Mesothelial cell of epicardium (in vitro differentiated cells): Measurements from ENCODE around the gene PIK3AP1. TPM values are rescaled to one million over a fixed set of nuclear protein-coding genes. Genes with fewer than 3 reads are reported as not detected.

Experiments used
- DNase-seq, 2 experiments: peaks; one replicate each; pipeline ENCODE4 v3.0.0; 2021; ENCODE audit warnings: low spot score in 2 of 2; ENCODE audit not compliant: unreplicated experiment in 2 of 2
- H3K27ac Mint-ChIP-seq: 2 replicates; pipeline ENCODE4 v1.8.0; 2021; ENCODE audit warnings: mixed read lengths
- H3K27me3 Mint-ChIP-seq: 2 replicates; pipeline ENCODE4 v1.8.0; 2021; ENCODE audit warnings: low read depth, mixed read lengths
- H3K36me3 Mint-ChIP-seq: 2 replicates; pipeline ENCODE4 v1.8.0; 2021; ENCODE audit warnings: mixed read lengths
- H3K4me1 Mint-ChIP-seq: 2 replicates; pipeline ENCODE4 v1.8.0; 2021; ENCODE audit warnings: mixed read lengths
- H3K4me3 Mint-ChIP-seq: 2 replicates; pipeline ENCODE4 v1.8.0; 2021; ENCODE audit warnings: mild to moderate bottlenecking, moderate library complexity, mixed read lengths
- H3K9me3 Mint-ChIP-seq: 2 replicates; pipeline ENCODE4 v1.8.0; 2021; ENCODE audit warnings: mixed read lengths
- CTCF ChIP-seq: fragments of 200-600 bp; sonication (generic); IDR thresholded peaks from one replicate; pipeline ENCODE4 v1.5.0; 2021; ENCODE audit warnings: antibody characterized with exemption; ENCODE audit not compliant: unreplicated experiment
- total RNA-seq: library from RNA; stranded (reverse); gene quantifications from 3 replicates; pipeline ENCODE4 v1.2.1, GENCODE V29; 2021

The PIK3AP1 gene
- total RNA-seq, 1 donor from 2014 or later: 0.36 TPM

- no peak for TF ChIP-seq CTCF
- H3K27ac Mint-ChIP-seq: no peak overlapping the region
- H3K36me3 Mint-ChIP-seq: no peaks in the 10 kb centered on the region
- H3K27me3 Mint-ChIP-seq: no peaks in the 10 kb centered on the region
- DNase-seq: no peak
- no peak overlapping the region for H3K4me3 Mint-ChIP-seq
- no peaks in the 10 kb centered on the region for H3K9me3 Mint-ChIP-seq
- H3K4me1 Mint-ChIP-seq: peaks cover 21% of the 10 kb centered on the region
Observed at GRCh38 chr10:96609510-96609909, 110.8 kb downstream of the PIK3AP1 start.

GRCh38 chr10:96608805-96609204 is 111.5 kb downstream of the PIK3AP1 start:
- TF ChIP-seq CTCF: no peak
- H3K9me3 Mint-ChIP-seq: no peaks in the 10 kb centered on the region
- no peak overlapping the region for H3K4me3 Mint-ChIP-seq
- peaks cover 17% of the 10 kb centered on the region for H3K4me1 Mint-ChIP-seq
- no peaks in the 10 kb centered on the region for H3K27me3 Mint-ChIP-seq
- no peaks in the 10 kb centered on the region for H3K36me3 Mint-ChIP-seq
- no peak for DNase-seq
- H3K27ac Mint-ChIP-seq: no peak overlapping the region

DNA sequence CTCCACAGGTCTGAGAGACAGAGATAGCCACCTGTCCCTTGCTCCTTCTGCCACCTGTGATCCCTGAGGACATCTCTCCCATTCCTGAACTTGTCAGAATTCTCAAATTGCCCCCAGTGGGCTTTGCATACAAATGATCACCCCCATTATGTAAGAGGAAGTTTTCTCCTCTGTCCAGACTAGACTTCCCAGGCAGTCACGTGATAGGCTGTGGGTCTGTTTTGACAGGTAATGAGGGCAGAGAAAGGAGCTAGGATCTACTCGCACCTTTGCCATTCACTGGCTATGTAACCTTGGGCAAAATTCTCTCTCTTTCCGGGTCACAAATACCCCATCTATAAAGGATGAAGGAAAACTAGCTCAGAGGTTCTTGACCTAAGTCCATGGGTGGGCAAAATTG is 112.1 kb downstream of the PIK3AP1 start:
- Mint-ChIP-seq H3K4me1 (peaks cover 17% of the 10 kb centered on the region), H3K27ac (no peak overlapping the region), H3K4me3 (no peak overlapping the region), H3K36me3 (no peaks in the 10 kb centered on the region), H3K27me3 (no peaks in the 10 kb centered on the region), H3K9me3 (no peaks in the 10 kb centered on the region)
- no peak for TF ChIP-seq CTCF
- DNase-seq: no peak

DNA sequence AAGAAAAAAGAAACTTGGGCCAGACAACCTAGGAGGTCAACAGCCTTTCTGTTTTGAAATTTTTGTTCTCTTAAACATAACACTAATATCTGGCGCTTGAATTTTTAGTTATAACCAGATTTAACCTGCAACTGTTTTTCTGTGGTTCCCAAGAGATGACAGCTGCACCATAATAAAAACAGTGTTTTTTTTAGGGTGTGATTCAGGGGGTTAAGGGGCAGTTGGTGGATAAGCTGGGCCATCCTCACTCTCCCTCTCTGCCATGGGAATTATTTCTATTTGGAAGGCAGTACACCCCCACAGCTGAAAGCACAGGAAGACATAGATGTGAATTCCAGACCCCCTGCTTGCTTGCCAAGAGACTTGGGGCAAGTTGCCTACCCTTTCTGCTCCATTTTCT is 113.4 kb downstream of the PIK3AP1 start:
- Mint-ChIP-seq H3K27me3 (no peaks in the 10 kb centered on the region), H3K9me3 (no peaks in the 10 kb centered on the region), H3K4me1 (peaks cover 10% of the 10 kb centered on the region), H3K36me3 (no peaks in the 10 kb centered on the region), H3K27ac (no peak overlapping the region), H3K4me3 (no peak overlapping the region)
- no peak for TF ChIP-seq CTCF
- no peak for DNase-seq

DNA sequence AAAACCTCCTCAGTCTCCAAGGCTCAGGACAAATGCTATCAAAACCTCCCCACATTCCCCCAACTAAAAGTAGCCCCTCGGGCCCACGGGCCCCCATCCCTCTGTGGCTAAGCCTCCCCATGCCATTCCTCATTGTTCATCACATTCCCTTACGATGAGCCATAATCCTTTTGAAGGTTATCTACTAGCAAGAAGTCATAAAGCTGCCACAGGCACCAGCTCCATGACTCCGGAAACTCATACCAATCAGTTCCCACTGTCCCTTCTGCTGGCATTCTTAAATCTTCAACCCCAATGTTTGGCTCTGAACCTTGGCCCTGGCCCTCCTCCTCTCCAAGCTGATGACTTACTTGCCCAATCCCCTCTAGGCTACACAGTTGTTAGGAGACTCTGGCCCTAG is 114.1 kb downstream of the PIK3AP1 start:
- no peak for TF ChIP-seq CTCF
- no peaks in the 10 kb centered on the region for H3K27me3 Mint-ChIP-seq
- H3K36me3 Mint-ChIP-seq: no peaks in the 10 kb centered on the region
- no peak for DNase-seq
- H3K4me1 Mint-ChIP-seq: peaks cover 4% of the 10 kb centered on the region
- H3K9me3 Mint-ChIP-seq: no peaks in the 10 kb centered on the region
- no peak overlapping the region for H3K27ac Mint-ChIP-seq
- no peak overlapping the region for H3K4me3 Mint-ChIP-seq

DNA sequence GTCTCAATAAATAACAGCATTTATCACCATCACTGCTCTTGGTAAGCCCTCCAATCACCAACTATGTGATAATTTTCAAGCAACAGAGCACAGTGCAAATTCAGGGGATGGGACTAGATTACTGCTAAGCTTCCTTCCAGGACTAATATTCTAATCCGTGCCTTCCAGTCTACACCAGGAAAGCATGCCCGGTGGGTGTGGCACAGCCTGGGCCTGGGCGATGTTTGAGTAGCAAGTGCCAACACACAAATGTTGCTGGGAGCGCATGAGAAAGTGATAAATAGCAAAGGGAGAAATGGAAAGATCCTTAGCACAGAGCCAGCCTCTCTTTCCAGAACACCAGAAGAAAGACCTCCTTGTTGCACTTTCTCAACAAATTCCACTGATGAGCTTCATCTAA is 120.0 kb downstream of the PIK3AP1 start:
- TF ChIP-seq CTCF: no peak
- Mint-ChIP-seq H3K4me3 (no peak overlapping the region), H3K4me1 (no peaks in the 10 kb centered on the region), H3K9me3 (no peaks in the 10 kb centered on the region), H3K36me3 (no peaks in the 10 kb centered on the region), H3K27ac (no peak overlapping the region), H3K27me3 (peaks cover 7% of the 10 kb centered on the region)
- no peak for DNase-seq
